GM19043 (cell line): Measurements from ENCODE around the gene DNAI2.

Experiments
- ATAC-seq: cut with Tn5 transposase; IDR thresholded peaks from one replicate; pipeline ENCODE4 v1.9.1; 2021; ENCODE audit warnings: low read depth; ENCODE audit not compliant: unreplicated experiment

Gene DNAI2

DNA sequence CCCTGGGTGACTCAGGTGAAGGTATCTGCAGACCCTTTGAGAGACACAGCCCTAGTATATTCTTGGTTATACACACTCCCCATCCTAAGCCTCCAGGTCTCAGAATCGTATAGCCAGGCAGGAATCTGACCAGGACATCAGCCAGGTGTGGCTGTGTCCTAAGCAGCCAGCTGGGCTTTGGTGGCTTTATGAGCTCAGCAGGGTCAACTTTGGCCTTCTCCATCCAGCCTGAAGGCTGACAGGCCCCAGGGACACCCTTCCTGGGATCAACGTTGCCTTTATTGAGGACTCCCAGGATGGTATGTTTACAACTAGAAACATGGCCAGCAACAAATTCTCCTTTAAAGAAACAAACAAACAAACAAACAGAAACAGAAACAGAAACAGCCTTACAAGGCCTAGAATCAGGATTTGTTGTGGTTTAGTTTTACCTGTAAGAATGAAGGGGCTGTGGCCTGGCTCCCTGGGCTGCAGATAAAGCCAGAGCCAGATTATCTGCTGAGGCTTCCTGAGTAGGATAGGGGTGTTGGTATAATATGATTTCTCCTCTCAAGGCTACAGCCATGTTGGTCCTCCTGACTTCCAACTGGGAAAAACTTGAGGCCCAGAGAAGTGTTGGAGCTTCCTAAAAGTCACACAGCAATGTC is 60.5 kb downstream of the DNAI2 start:
- no peak for ATAC-seq

DNA sequence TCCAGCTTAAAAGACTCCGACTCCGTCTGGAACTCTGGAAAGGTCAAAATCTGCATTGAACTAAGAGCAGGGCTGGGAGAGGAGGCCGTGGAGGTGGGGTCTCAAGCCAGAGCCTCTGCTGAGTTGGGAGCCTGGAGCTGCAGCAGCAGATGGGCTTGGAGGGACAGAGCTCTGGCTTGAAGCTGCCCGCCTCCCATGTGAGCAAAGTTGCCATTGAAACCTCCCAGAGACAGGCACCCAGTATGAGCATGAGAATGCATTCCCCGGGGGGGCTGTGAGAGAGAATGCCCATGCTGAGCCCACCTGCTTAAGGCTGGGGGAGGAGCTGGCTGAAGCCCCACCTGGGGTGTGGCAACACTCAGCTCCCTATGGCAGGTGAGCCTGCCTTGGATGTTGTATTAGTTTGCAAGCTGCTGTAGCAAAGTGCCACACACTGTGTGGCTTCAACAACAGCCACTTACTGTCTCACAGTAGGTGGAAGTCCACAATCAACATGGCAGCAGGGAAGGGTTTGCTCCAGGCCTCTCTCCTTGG is 61.6 kb downstream of the DNAI2 start:
- no peak for ATAC-seq

- ATAC-seq = no peak
Observed at GRCh38 chr17:74336307-74336706, 62.3 kb downstream of the DNAI2 start.

- no peak for ATAC-seq
Observed at GRCh38 chr17:74337834-74338500, 63.9 kb downstream of the DNAI2 start.

DNA sequence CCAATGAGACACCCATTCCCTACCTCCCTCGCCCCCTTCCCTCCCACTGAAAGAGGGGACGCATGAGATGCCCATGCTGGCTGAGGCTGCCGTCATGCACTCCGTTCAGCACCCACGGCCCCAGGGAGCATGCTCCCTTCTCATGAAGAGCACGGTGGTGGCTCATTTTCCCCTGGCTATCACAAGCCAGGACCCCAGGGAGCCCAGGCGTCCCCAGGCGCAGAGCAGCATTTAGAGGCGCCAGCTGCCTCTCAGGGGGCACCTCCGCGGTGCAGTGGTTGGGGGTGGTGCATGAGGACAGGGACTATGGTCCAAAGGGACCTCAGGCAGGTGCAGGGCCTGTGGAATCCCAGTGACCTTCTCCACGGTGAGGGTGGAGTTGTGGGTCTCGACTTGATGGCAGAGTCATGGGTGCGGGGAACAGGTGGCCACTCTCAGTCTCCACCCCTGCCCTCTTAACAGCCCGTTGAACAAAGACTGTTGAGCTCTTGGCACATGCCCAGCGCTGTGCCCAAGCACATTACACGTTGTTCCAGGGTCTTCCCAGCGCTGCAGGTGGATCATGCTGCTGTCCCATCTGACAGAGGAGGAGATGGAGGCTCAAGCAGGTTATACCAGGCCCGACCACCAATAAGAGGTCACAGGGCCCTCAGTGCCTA is 65.6 kb downstream of the DNAI2 start:
- no peak for ATAC-seq

GRCh38 chr17:74340470-74341023 is 66.5 kb downstream of the DNAI2 start:
- no peak for ATAC-seq

GRCh38 chr17:74342224-74342623 is 68.2 kb downstream of the DNAI2 start:
- no peak for ATAC-seq

DNA sequence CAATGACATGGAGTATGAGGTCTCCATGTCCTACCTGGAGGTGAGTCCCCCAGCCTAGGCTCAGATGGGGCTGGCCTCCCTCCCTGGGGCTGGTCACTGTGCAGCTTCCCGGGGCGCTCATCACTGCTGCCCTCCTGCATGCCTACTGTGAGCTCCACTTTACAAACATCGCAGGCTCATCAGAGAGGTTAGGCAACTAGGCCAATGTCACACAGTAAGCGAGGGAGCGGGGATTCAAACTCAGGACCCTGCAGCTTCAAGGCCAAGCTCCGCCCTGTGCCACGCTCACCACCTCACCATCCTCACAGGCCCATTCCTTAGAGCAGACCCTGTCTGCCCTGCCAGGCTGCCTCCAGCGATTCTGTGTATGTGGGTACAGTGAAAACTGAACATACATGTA is 69.1 kb downstream of the DNAI2 start:
- no peak for ATAC-seq

DNA sequence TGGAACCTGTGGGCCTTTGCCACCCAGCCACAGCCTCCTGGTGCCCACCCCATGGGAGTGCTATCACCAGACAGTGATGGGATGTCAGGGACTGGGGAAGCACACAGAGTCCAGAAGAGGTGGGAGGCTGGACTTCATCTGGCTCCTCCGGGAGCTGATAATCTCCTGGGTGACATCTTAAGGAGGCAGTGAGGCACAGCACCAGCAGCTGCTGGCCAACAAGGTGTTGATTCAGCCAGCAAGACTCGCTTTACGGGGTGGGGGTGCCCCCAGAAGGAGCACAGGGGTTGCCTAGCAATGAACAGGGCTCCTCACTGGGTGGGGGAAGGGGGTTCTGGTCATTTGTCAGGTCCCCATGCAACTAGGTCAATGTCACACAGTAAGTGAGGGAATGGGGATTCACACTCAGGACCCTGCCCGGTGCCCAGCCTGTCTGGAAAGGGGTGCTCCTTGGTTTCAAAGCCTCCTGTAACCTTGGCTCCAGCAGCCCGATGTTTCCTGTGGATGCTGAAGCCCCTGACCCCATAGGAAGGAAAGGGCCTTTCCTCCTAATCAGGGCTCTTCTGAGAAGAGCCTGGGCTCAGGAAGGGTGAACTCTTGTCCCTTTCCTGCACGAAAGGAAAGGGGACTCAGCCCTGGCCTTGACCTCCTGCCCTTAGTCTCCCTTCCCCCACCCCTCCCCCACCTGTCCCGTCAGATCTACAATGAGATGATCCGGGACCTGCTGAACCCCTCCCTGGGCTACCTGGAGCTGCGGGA is 69.7 kb downstream of the DNAI2 start:
- no peak for ATAC-seq

- no peak for ATAC-seq
Observed at GRCh38 chr17:74344658-74345057, 70.6 kb downstream of the DNAI2 start.

DNA sequence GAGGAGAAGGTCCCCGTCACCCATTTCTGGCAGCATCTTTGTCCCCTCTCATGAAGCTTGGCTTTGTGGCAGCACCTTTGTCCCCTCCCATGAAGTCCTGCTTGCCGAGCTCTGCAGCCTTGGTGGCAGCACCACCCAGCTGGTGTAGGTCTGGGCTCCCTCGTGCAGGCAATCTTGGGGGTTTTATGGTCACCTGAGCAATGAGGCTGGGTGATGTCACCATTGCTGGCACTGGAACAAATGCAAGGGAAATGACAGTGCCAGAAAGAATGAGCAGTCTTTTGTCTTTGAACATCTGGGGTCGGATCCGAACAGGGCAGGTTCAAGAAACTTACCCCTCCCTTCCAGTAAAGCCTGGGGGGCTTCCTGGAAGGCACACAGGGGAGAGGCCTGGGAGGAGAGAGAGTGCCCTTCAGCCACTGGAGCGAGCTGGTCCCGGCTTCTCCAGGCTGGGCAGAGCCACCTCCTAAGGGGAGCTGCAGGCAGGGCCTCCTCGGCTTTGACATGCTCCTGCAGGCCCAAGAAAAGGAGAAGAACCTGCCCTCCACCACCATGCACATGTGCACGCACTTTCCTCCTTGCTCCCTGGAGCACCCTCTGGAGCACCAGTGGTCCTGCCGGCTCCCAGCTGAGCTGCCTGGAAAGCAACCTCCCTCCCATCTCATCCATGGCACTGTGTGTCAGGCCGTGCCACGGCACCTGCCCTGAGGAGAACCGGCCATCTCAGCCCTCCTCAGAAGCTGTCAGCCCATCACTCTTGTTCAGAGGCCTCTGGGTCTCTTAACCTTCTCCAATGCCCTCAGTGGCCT is 71.6 kb downstream of the DNAI2 start:
- ATAC-seq = no peak

- no peak for ATAC-seq
Observed at GRCh38 chr17:74347646-74348045, 73.6 kb downstream of the DNAI2 start.

- ATAC-seq = no peak
Observed at GRCh38 chr17:74349120-74349519, 75.1 kb downstream of the DNAI2 start.

- ATAC-seq = no peak
Observed at GRCh38 chr17:74350486-74350885, 76.5 kb downstream of the DNAI2 start.

- no peak for ATAC-seq
Observed at GRCh38 chr17:74351552-74352210, 77.6 kb downstream of the DNAI2 start.

GRCh38 chr17:74353446-74354060 is 79.5 kb downstream of the DNAI2 start:
- ATAC-seq = no peak

- ATAC-seq = no peak
Observed at GRCh38 chr17:74354123-74354522, 80.1 kb downstream of the DNAI2 start.

DNA sequence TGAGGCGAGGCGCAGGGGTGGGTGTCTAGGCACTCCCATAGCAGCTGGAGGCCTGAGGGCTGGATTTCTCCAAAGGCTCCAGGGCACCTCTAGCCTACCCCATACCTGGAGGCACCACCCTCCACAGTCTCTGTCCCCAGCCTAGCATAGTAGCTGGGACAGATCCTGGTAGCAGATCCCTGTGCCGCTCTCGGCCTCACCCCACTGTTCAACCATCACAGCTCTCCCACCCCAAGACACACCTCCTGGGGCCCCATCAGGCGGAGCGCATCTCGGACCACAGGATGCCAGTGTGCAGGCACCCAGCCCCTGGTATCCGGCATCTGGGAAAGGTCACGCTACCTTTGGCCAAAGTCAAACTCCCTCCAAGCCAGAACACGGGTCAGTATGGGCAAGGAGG is 80.5 kb downstream of the DNAI2 start:
- ATAC-seq = no peak

- no peak for ATAC-seq
Observed at GRCh38 chr17:74355065-74355464, 81.0 kb downstream of the DNAI2 start.
